HepG2 (cell line): ENCODE measurements around the gene MTCL1. TPM values are rescaled to one million over a fixed set of nuclear protein-coding genes. Genes with fewer than 3 reads are reported as not detected.

Experiments used
- ATAC-seq: fragments of 200-7000 bp; cut with Tn5 transposase; 3 replicates; pipeline ENCODE4 v1.9.1; 2020; ENCODE audit warnings: mild to moderate bottlenecking, moderate library complexity
- BruUV-seq: library from RNA; stranded (reverse); fragments of 400-500 nt; replicated peaks from 2 replicates; lab custom pipeline; 2021; lab: Mats Ljungman, UMichigan
- CTCF ChIA-PET: fragments of 300-600 bp; formaldehyde crosslinking; extraction: SDS; loops from one replicate; lab custom pipeline; 2021; ENCODE audit warnings: low total read pairs, inconsistent platforms, low intra/inter-chr PET ratio; lab: Yijun Ruan, JAX
- POLR2A ChIA-PET: fragments of 350-600 bp; sonication (Branson Sonifier 250); formaldehyde crosslinking; loops from one replicate; lab custom pipeline; 2020; ENCODE audit warnings: antibody characterized with exemption, inconsistent platforms; lab: Yijun Ruan, JAX
- DNase-seq: peaks from one replicate; pipeline ENCODE4 v3.0.0-alpha.2; 2015; ENCODE audit warnings: low spot score
- FAIRE-seq: peaks from 3 replicates; lab custom pipeline; 2011; peaks lifted over from hg19 to GRCh38; lab: Jason Lieb, UNC
- H2AFZ ChIP-seq: one replicate; pipeline ENCODE4 v1.6.1; 2011; ENCODE audit warnings: low read length, inconsistent platforms
- H3K27ac ChIP-seq: fragments of 300-600 bp; 3 replicates; pipeline ENCODE4 v1.8.0; 2011; ENCODE audit warnings: mixed run types, mild to moderate bottlenecking, mixed read lengths, low read length, inconsistent platforms; ENCODE audit not compliant: insufficient read depth; ENCODE audit errors: extremely low read length
- H3K27me3 ChIP-seq, 2 experiments: fragments of 200-600 bp in 1 of 2; 2 replicates in 1 of 2; 3 replicates in 1 of 2; pipeline versions ENCODE4 v1.6.0 to v1.8.0; 2011; ENCODE audit warnings: low read length in 2 of 2, mild to moderate bottlenecking in 2 of 2, moderate library complexity in 2 of 2, inconsistent platforms in 1 of 2; ENCODE audit not compliant: insufficient read depth in 2 of 2, control insufficient read depth in 1 of 2
- H3K36me3 ChIP-seq, 2 experiments: fragments of 200-600 bp in 1 of 2; replicated peaks in 1 of 2; 2 replicates in 1 of 2; 3 replicates in 1 of 2; pipeline versions ENCODE4 v1.5.1 to v1.8.0; 2011; ENCODE audit warnings: low read length in 2 of 2, inconsistent platforms in 1 of 2; ENCODE audit not compliant: insufficient read depth in 2 of 2, control insufficient read depth in 1 of 2
- H3K4me1 ChIP-seq: 2 replicates; pipeline ENCODE4 v1.5.1; 2012; ENCODE audit warnings: low read length, inconsistent platforms; ENCODE audit not compliant: insufficient read depth
- H3K4me2 ChIP-seq: 2 replicates; pipeline ENCODE4 v1.6.0; 2011; ENCODE audit warnings: low read depth, low read length, inconsistent platforms
- H3K4me3 ChIP-seq, 3 experiments: fragments of 200-600 bp in 1 of 3; sonication (generic), shearing (Covaris generic) in 1 of 3; replicated peaks in 1 of 3; 2 replicates each; pipeline ENCODE4 v1.5.1; 2011 to 2016; ENCODE audit warnings: low read length in 3 of 3, inconsistent platforms in 2 of 3, low read depth in 2 of 3, mild to moderate bottlenecking in 2 of 3, control low read depth in 1 of 3, mixed read lengths in 1 of 3; ENCODE audit not compliant: insufficient read depth in 1 of 3
- H3K79me2 ChIP-seq: one replicate; pipeline ENCODE4 v1.6.1; 2011; ENCODE audit warnings: low read length, inconsistent platforms; ENCODE audit not compliant: insufficient read depth
- H3K9ac ChIP-seq: 2 replicates; pipeline ENCODE4 v1.6.0; 2011; ENCODE audit warnings: mild to moderate bottlenecking, low read depth, low read length, inconsistent platforms; ENCODE audit not compliant: insufficient read depth
- H3K9me3 ChIP-seq: 2 replicates; pipeline ENCODE4 v1.5.1; 2012; ENCODE audit warnings: mild to moderate bottlenecking, low read length
- H4K20me1 ChIP-seq: 2 replicates; pipeline ENCODE4 v1.6.0; 2011; ENCODE audit warnings: inconsistent platforms, mild to moderate bottlenecking, low read length, moderate library complexity; ENCODE audit not compliant: insufficient read depth
- CSRNP2 ChIP-seq: sonication (generic); formaldehyde crosslinking; conservative IDR thresholded peaks from 2 replicates; pipeline ENCODE4 v1.8.0; 2022; ENCODE audit warnings: low read depth, missing genetic modification reagents
- FOXK2 ChIP-seq: fragments of 450-650 bp; IDR thresholded peaks from 2 replicates; pipeline ENCODE4 v1.6.1; 2016
- HES4 ChIP-seq: sonication (generic); formaldehyde crosslinking; IDR thresholded peaks from 2 replicates; pipeline ENCODE4 v1.9.0; 2021; ENCODE audit warnings: mild to moderate bottlenecking, missing genetic modification reagents, borderline replicate concordance
- SYNCRIP ChIP-seq: fragments of 200-400 bp; formaldehyde crosslinking; IDR thresholded peaks from 2 replicates; pipeline ENCODE4 v1.6.1; 2018; ENCODE audit warnings: mild to moderate bottlenecking, low read depth, low read length; ENCODE audit not compliant: insufficient read depth
- ZBTB4 ChIP-seq: sonication (generic); formaldehyde crosslinking; IDR thresholded peaks from 2 replicates; pipeline ENCODE4 v1.4.0; 2020; ENCODE audit warnings: missing genetic modification reagents, mild to moderate bottlenecking, borderline replicate concordance
- ZEB1 ChIP-seq: IDR thresholded peaks from 2 replicates; pipeline ENCODE4 v1.6.1; 2012; ENCODE audit warnings: mild to moderate bottlenecking, low read depth, inconsistent platforms; ENCODE audit not compliant: insufficient replicate concordance
- ZNF234 ChIP-seq: sonication (generic); formaldehyde crosslinking; conservative IDR thresholded peaks from 2 replicates; pipeline ENCODE4 v1.5.1; 2020; ENCODE audit warnings: mild to moderate bottlenecking, missing genetic modification reagents
- ZNF350 ChIP-seq: sonication (generic); formaldehyde crosslinking; IDR thresholded peaks from 2 replicates; pipeline ENCODE4 v1.4.0; 2020; ENCODE audit warnings: mild to moderate bottlenecking, low read depth, missing genetic modification reagents, borderline replicate concordance
- ZNF407 ChIP-seq: sonication (generic); formaldehyde crosslinking; IDR thresholded peaks from one replicate; pipeline ENCODE4 v1.5.1; 2020; ENCODE audit warnings: mild to moderate bottlenecking, missing genetic modification reagents; ENCODE audit errors: not compliant biosample characterization
- ZNF460 ChIP-seq: sonication (generic); formaldehyde crosslinking; IDR thresholded peaks from 2 replicates; pipeline ENCODE4 v1.5.1; 2020; ENCODE audit warnings: missing genetic modification reagents, mild to moderate bottlenecking, borderline replicate concordance
- ZNF496 ChIP-seq: sonication (generic); formaldehyde crosslinking; IDR thresholded peaks from 2 replicates; pipeline ENCODE4 v1.8.1; 2023; ENCODE audit warnings: mild to moderate bottlenecking, moderate library complexity, missing genetic modification reagents; ENCODE audit not compliant: insufficient replicate concordance
- ZNF674 ChIP-seq: sonication (generic); formaldehyde crosslinking; IDR thresholded peaks from 2 replicates; pipeline ENCODE4 v1.5.0; 2020; ENCODE audit warnings: low read depth, mild to moderate bottlenecking, missing genetic modification reagents
- WGBS: methylation state at CpG from one replicate; pipeline ENCODE4 v1.1.6; 2017; ENCODE audit warnings: low lambda C conversion rate; 5-methylcytosine and 5-hydroxymethylcytosine counted together
- in situ Hi-C: cut with HindIII; loops from 2 replicates; pipeline ENCODE4 v1.10.0; 2017; ENCODE audit warnings: low pct_unique_long_range_greater_than_20kb; ENCODE audit not compliant: extremely low pct_ligation_motif_present
- intact Hi-C: fragments of 100-400 bp; cut with micrococcal nuclease; formaldehyde crosslinking; loops from one replicate; pipeline ENCODE4 v1.10.0; 2022; ENCODE audit not compliant: unreplicated experiment
- polyA plus RNA-seq, 8 experiments: library from polyadenylated mRNA; depleted of rRNA in 3 of 8; stranded (reverse) in 7 of 8; unstranded in 1 of 8; fragments of >200 nt; fragmentation: Illumina TruSeq in 4 of 8; extraction: Trizol in 4 of 8; gene quantifications; 2 replicates each; pipeline versions ENCODE4 v1.2.1 to v1.2.3, GENCODE V29; 2011 to 2016; ENCODE audit warnings: low read depth in 4 of 8, missing spikeins in 1 of 8, mixed read lengths in 1 of 8; ENCODE audit not compliant: insufficient read depth in 1 of 8
- total RNA-seq, 5 experiments: library from RNA; depleted of rRNA; stranded (reverse); fragments of >200 nt; fragmentation: Illumina TruSeq; extraction: Trizol; gene quantifications; 2 replicates each; pipeline ENCODE4 v1.2.3, GENCODE V29; 2016; ENCODE audit warnings: low read depth in 1 of 5

MTCL1 gene
- total and polyA plus RNA-seq, 2 of the 13 experiments (the other 11 are each of a cell fraction or from before 2014, with no cell fraction given), result 3.1 to 3.2 TPM

GRCh38 chr18:8826514-8826913, 121.2 kb downstream of the MTCL1 start:
- Histone ChIP-seq H2AFZ (no peak overlapping the region), H3K27ac (no peak overlapping the region), H3K9me3 (no peaks in the 10 kb centered on the region), H3K27me3 (no peaks in the 10 kb centered on the region), H3K9ac (no peak overlapping the region), H4K20me1 (no peaks in the 10 kb centered on the region), H3K36me3 (no peaks in the 10 kb centered on the region), H3K4me2 (no peak overlapping the region), H3K4me3 (no peak overlapping the region), H3K79me2 (no peaks in the 10 kb centered on the region), H3K4me1 (no peaks in the 10 kb centered on the region)
- intact Hi-C loops (no loop called here), in situ Hi-C loops (no loop called here)
- no TSS peak for BruUV-seq
- ATAC-seq, result no peak
- POLR2A ChIA-PET, result no interaction called here
- CTCF ChIA-PET, result no interaction called here
- 43% methylated on average over 3 of the region's 3 CpGs for WGBS
- DNase-seq, result no peak
- no peak for FAIRE-seq
- TF ChIP-seq ZNF674 (CRISPR knock-in tag) (no peak), ZNF460 (CRISPR knock-in tag) (no peak), ZEB1 (no peak), SYNCRIP (no peak), ZNF407 (no peak), FOXK2 (no peak), ZNF350 (CRISPR knock-in tag) (no peak), HES4 (CRISPR knock-in tag) (no peak), ZNF496 (CRISPR knock-in tag) (no peak), ZBTB4 (CRISPR knock-in tag) (no peak), CSRNP2 (no peak), ZNF234 (CRISPR knock-in tag) (no peak)
